HG03432 (cell line): ENCODE results near the gene ARFGAP2.

Source experiments
- ATAC-seq: cut with Tn5 transposase; IDR thresholded peaks from one replicate; pipeline ENCODE4 v1.9.1; 2021; ENCODE audit warnings: mild to moderate bottlenecking, moderate library complexity; ENCODE audit not compliant: unreplicated experiment

ARFGAP2 gene

DNA sequence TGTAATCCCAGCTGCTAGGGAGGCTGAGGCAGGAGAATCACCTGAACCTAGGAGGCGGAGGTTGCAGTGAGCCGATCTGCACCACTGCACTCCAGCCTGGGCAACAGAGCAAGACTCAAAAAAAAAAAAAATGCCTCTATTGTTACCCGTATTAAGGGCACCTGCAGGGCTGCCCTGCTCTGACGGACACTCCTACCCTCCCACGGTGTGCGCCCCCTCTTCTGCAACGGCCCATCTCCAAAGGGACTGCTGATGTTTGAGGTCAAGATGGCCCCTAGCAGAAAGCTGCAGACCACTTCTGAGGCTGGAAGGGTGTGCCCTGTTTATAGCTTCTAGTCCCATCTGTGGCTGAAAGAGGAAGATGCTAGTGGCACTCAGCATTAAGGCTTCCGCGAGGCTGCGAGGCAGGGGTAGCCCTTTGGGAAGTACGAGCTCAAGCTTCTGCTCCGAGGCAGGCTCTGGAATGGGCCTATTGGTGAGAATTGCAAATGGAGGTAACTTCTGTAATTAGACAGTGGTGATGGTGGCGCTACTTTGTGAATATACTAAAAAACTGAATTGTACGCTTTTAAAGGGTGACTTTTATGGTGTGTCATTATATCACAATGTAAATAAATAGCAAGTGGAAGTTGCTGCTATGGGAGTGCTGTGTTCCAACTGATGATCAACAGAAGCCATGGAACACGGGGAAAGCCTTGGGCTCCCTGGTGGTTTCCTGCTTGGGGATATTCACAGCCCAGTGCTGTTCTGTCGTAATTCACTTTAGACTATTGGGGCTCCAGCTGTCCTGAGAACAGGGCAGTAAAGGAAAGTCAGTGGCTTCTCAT lies 24.3 kb downstream of the ARFGAP2 start:
- no peak for ATAC-seq

- no peak for ATAC-seq
Observed at GRCh38 chr11:47149782-47150181, 26.9 kb downstream of the ARFGAP2 start.

DNA sequence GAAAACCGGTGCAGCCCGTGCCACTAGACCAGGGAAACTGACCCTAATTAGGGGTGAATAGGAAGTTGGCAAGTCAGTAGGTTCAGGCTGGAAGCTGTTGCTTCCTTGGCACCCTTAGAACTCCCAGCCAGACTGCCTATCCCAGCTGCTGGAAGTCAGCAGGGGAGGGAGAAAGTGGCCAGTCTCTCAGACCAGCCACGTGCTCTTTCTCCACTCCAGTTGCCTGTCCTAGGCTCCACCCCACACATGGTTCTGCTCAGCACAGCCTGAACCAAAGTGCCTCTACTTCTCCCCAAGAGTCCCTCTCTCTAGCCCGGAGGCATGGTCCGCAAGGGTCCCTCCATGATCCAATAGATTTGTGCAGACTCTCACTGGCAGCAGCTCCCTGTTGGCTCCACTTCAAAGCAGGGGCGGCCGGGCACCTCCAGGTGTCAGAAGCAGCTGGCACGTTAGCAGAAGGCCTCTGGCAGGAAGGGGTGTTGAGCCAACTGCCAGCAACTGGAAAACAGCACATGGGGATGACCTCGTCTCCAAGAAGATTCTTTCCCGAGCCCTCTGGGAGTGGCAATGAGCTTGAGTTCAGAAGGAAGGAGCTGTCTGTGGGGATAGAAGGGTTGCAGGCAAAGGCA lies 27.7 kb downstream of the ARFGAP2 start:
- no peak for ATAC-seq

GRCh38 chr11:47148270-47148669 lies 28.4 kb downstream of the ARFGAP2 start:
- no peak for ATAC-seq

GRCh38 chr11:47147681-47148080 lies 29.0 kb downstream of the ARFGAP2 start:
- no peak for ATAC-seq

DNA sequence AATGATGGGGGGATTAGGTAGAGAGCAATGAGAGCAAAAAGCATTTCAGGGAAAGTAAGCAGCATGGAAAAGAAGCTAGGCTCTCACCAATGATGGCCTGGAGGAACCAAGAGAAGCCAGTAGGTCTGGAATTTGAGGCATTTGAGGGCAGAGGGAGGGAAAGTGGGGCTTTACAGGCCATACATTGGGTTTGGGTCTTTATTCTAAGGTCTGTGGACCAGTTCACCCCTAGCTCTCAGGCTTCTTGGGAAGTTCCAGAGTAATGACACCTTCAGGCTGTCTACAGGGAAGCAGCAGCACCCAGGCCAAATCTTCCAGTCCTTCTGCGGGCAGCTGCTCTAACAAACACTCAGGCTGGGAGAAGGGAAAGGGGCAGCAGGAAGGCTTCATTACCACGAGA lies 29.4 kb downstream of the ARFGAP2 start:
- ATAC-seq: no peak

- no peak for ATAC-seq
Observed at GRCh38 chr11:47144541-47144940, 32.1 kb downstream of the ARFGAP2 start.

DNA sequence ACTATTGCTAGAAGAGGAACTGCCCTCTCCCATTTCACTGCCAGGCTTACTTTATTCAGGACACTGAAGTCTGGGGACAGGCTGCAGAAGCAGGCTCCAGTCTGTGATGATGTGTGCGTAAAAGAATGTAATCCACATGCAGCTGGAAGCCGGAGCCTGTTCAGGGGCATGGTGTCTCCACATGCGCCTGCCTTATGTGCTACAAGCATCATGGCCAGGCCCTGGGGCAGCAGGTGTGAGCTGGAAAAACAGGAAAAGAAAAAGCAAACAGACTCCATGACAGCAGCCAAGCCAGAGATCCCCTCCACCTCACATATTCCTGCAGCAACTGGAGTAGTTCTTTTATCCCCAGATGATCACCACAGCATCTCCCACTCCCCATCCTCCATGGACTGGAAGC lies 33.4 kb downstream of the ARFGAP2 start:
- ATAC-seq: no peak

DNA sequence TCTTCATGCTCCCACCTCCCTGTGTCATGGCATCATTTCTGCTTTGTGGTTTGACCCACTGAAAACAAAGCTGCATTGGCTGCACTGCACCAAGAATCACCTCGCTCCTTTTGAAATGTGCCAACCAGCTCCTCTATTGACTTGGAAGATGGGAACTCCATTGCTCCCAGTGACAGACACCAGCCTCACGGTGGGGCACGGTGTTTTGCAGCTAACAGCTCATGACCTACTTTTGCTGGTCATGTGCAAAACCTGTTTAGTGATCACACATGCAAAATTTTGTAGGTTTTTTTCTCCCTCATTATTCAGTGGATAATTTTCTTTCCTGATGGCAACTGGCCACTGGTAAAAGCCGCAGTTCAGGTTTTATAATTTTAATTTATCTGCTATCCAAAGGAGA lies 36.8 kb downstream of the ARFGAP2 start:
- ATAC-seq: no peak

DNA sequence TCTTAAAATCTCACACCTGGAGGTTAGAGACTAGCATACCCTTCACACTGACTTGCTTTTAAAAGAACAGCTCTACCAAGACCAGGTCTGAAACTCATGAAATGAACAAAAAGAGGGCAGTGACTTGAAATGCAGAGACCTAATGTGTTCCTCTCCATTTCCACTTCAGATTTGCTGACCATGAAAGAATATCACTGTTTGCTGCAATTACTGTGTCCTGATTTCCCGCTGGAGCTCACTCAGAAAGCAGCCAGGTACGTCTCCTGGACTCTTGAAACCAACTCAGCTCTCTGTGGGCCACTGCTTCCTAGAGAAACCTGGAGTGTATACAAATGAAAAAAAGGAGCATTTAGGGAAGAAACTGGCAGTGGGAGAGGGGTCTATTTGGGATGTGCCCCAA lies 39.2 kb downstream of the ARFGAP2 start:
- no peak for ATAC-seq

DNA sequence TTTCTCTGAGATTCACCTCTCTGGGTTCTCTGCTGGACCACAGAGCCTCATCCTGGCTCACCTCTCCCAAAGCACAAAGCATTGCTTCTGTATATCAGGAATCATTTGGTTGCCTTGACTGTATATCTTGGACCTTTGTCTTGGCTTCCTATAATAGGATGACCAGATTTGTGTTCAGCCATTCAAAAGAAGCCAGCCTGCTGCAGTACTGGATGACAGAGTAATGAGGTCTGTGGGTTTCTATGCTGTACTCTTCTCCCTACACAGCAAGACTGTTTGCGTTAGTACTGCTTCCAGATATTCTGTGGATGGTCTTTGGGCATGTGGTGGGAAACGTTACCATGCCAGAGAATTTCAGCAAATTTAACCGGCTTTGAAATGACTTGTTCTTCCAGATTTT lies 39.8 kb downstream of the ARFGAP2 start:
- ATAC-seq: no peak

DNA sequence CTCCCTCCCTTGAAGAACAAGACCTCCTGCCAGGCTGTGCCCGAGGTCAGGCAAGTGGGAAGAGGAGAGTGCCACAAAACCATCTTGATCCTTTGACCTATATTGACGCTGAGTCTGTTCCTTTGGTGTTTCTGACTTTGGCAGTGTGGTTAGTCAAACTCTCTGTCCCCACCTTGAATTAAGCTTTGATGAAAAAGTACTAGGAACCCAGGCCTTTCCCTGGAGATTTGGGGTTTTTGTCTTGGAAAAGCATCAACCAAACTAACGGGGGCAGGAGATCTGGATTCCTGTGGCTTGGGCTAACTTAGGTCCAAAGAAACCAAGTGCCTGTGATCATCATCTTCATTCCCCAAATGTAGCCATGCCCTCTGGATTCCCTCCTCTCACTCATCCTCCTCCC lies 40.4 kb downstream of the ARFGAP2 start:
- no peak for ATAC-seq

DNA sequence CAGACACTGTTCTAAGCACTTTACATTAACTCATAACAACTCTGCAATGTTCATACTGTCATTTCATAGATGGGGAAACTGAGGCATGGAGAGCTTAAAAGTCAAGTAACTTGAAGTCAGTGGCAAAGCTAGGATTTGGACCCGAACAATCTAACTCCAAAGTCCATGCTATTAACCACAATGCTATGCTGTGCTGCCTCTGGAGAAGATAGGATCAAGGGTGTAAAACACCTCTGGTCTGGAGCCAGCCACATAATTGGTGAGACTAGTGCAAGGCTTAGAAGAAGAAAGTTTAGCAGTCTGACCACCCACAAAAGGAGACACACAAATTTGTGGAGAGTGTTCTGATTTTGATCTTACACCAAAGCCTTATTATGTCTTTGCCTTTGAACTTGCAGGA lies 43.7 kb downstream of the ARFGAP2 start:
- ATAC-seq: no peak

DNA sequence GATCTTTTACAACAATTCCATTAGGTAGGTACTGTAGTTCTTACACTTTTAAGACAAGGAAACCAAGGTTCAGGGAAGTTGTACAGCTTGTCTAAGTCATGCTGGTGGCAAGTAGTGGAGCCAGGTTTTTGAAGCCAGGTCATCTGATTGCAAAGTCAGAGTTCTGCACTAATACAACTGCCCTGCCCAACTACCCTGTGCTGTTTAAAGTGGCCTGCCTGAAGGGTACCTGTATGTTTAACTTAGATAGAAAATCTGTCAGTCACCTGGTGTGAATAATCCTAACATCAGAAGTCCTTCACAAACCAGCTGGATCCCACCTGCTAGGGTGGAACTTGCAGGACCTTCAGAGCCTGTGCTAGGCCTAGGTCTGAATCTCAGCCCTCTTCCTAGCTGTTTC lies 44.2 kb downstream of the ARFGAP2 start:
- ATAC-seq: no peak

DNA sequence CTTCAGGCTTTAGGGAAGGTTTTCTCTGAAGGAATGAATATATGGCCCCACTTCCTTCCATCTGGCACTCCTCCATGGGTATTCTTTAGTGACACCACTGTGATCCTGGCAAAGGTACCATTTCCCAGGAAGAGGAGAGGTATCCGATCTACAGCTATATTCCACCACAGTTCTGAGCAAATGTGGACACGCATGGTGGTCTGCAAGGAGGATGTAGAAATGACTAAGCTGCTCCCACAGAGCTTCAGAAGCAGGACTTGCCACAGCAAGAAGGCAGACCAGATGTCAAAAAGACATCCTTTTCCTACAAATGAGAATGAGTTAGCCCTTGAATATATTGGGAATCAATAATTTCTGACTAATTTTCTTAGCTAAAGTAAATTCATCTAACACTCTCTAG lies 45.5 kb downstream of the ARFGAP2 start:
- ATAC-seq: no peak

DNA sequence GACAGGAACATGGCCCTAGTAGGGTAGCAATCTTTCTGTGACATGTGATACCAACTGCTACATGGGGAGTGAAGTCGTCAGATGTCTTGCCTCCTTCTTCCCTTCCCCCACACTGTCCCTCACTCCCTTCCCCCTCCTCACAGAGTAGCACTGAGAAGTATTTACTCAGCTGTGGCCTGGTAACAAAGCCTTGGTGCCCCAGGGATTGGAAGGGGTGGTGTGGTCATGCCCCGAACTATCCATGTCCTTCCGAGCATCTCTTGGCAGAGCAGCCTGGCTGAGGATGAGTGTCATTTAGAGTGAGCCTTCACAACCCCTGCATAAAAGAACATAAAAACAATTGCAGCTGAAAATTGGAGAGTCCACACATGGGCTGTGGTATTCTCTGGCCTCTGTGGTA lies 46.1 kb downstream of the ARFGAP2 start:
- ATAC-seq: no peak

DNA sequence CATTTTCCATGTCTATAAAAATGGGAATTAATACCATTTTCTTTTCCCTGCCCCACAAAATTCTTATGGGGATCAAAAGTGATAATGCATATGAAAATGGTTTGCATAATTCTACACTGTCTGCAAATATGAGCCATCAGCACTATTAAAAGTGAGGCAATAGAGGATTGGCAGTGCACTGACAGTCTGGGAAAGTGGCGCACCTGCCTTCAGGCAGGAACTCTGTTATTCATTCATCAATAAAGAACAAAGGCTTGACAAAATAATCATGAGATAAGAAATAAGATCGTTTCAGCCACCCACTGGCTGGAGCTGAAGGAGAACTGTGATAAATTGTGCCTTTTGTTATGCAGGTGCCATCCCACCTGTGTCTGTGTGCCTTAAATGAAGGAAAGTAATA lies 49.5 kb downstream of the ARFGAP2 start:
- ATAC-seq: no peak

DNA sequence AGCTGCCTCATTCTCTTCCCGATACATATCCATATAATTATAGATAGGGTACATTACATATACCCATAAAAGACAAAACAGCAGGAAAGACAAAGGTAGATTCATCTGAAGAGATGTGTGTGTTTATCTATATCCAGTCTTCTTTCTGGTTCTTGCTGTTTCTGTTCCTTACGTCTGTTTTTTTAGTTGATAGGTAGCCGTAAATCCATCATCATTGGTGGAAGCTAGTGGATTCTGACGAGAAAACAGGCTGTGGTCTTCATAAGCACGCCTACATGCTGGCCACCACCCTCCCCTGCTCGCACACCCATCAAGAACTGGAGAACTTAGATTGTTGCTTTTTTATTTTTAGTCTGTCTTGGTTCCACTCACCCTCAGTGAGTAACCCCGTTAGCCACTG lies 51.6 kb downstream of the ARFGAP2 start:
- no peak for ATAC-seq

DNA sequence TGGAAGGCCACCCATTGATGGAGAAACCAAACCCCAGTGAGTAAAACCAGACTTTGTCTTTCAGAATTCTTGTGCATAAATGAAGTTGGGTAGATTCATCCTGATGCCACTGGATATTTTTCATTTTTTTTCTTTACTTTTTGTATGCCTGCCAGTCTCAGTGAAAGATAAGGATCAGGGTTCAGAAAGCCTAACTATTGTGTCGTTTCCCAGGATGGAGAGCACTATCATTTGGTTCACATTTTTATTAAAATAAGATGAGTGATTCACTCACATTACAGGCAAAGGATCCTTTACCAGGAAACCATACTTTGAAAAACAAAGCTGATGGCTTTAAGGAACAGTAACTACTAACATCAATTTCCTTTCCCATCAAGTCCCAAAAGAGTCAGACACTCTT lies 52.0 kb downstream of the ARFGAP2 start:
- no peak for ATAC-seq

- ATAC-seq: no peak
Observed at GRCh38 chr11:47123094-47123493, 53.6 kb downstream of the ARFGAP2 start.

- no peak for ATAC-seq
Observed at GRCh38 chr11:47121731-47122130, 54.9 kb downstream of the ARFGAP2 start.

GRCh38 chr11:47121056-47121455 lies 55.6 kb downstream of the ARFGAP2 start:
- no peak for ATAC-seq
